Measurements from ENCODE around the gene PSMB4. TPM values are rescaled to one million over a fixed set of nuclear protein-coding genes. Genes with fewer than 3 reads are reported as not detected.
A peak's percentile ranks its signal among the peaks of the same experiment; 100 is the strongest.

The PSMB4 gene
- total and polyA plus RNA-seq, 2 donors (not counting 1 experiment from before 2014, with no cell fraction given) = 339 to 370 TPM

- H3K79me2 ChIP-seq (ENCODE audit: control insufficient read depth, insufficient read depth, low read length) = no peaks in the 10 kb centered on the region
- no peak overlapping the region for H3K4me2 ChIP-seq (ENCODE audit: extremely low read depth, insufficient read depth, low read length)
- DNase-seq (ENCODE audit: low read depth in 2 of 2) = peak; percentile 20 to 81
- H3K36me3 ChIP-seq (ENCODE audit: control insufficient read depth, insufficient read depth, low read length) = peaks cover 9% of the 10 kb centered on the region
- TF ChIP-seq EZH2 (IDR thresholded peaks at IDR 0.05; ENCODE audit: low read length, missing control alignments) = no peak
- TF ChIP-seq, protein P1, sequence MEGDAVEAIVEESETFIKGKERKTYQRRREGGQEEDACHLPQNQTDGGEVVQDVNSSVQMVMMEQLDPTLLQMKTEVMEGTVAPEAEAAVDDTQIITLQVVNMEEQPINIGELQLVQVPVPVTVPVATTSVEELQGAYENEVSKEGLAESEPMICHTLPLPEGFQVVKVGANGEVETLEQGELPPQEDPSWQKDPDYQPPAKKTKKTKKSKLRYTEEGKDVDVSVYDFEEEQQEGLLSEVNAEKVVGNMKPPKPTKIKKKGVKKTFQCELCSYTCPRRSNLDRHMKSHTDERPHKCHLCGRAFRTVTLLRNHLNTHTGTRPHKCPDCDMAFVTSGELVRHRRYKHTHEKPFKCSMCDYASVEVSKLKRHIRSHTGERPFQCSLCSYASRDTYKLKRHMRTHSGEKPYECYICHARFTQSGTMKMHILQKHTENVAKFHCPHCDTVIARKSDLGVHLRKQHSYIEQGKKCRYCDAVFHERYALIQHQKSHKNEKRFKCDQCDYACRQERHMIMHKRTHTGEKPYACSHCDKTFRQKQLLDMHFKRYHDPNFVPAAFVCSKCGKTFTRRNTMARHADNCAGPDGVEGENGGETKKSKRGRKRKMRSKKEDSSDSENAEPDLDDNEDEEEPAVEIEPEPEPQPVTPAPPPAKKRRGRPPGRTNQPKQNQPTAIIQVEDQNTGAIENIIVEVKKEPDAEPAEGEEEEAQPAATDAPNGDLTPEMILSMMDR (conservative IDR thresholded peaks at IDR 0.05 in 1 of 2, IDR thresholded peaks at IDR 0.05 in 1 of 2; ENCODE audit: low read depth in 1 of 2, low read length in 2 of 2) = no peak
- H3K27me3 ChIP-seq (ENCODE audit: control insufficient read depth, insufficient read depth, low read length) = no peaks in the 10 kb centered on the region
- no peak overlapping the region for H3K9ac ChIP-seq (ENCODE audit: insufficient read depth, low read length)
- H2AFZ ChIP-seq (ENCODE audit: low read length) = no peak overlapping the region
- peaks cover 3% of the 10 kb centered on the region for H3K4me1 ChIP-seq (ENCODE audit: control insufficient read depth, extremely low read depth, insufficient read depth, low read length)
- H3K27ac ChIP-seq (ENCODE audit: insufficient read depth, low read length) = peak overlapping the region; percentile 31
- no peak overlapping the region for H3K4me3 ChIP-seq (replicated peaks in 1 of 4; ENCODE audit: control extremely low read depth in 1 of 4, insufficient read depth in 1 of 4, low read depth in 3 of 4, low read length in 4 of 4)
- no peaks in the 10 kb centered on the region for H4K20me1 ChIP-seq (ENCODE audit: control insufficient read depth, extremely low read depth, insufficient read depth, low read length)
- no peaks in the 10 kb centered on the region for H3K9me3 ChIP-seq (ENCODE audit: control insufficient read depth, insufficient read depth, low read depth, low read length)
Measured at GRCh38 chr1:151416231-151416630, 16.9 kb downstream of the PSMB4 start.

GRCh38 chr1:151418081-151418480, 18.7 kb downstream of the PSMB4 start:
- no peak for TF ChIP-seq EZH2 (IDR thresholded peaks at IDR 0.05; ENCODE audit: low read length, missing control alignments)
- TF ChIP-seq, protein P1 (conservative IDR thresholded peaks at IDR 0.05 in 1 of 2, IDR thresholded peaks at IDR 0.05 in 1 of 2; ENCODE audit: low read depth in 1 of 2, low read length in 2 of 2) = no peak
- Histone ChIP-seq H3K36me3 (ENCODE audit: control insufficient read depth, insufficient read depth, low read length) (peaks cover 7% of the 10 kb centered on the region), H3K9me3 (ENCODE audit: control insufficient read depth, insufficient read depth, low read depth, low read length) (no peaks in the 10 kb centered on the region)

GRCh38 chr1:151419819-151420218, 20.4 kb downstream of the PSMB4 start:
- no peak for DNase-seq (ENCODE audit: low read depth in 2 of 2)
- Histone ChIP-seq H3K4me2 (ENCODE audit: extremely low read depth, insufficient read depth, low read length) (no peak overlapping the region), H3K4me3 (replicated peaks in 1 of 4; ENCODE audit: control extremely low read depth in 1 of 4, insufficient read depth in 1 of 4, low read depth in 3 of 4, low read length in 4 of 4) (no peak overlapping the region), H3K27me3 (ENCODE audit: control insufficient read depth, insufficient read depth, low read length) (no peaks in the 10 kb centered on the region), H3K9me3 (ENCODE audit: control insufficient read depth, insufficient read depth, low read depth, low read length) (no peaks in the 10 kb centered on the region), H2AFZ (ENCODE audit: low read length) (no peak overlapping the region), H4K20me1 (ENCODE audit: control insufficient read depth, extremely low read depth, insufficient read depth, low read length) (no peaks in the 10 kb centered on the region), H3K4me1 (ENCODE audit: control insufficient read depth, extremely low read depth, insufficient read depth, low read length) (peaks cover 3% of the 10 kb centered on the region), H3K9ac (ENCODE audit: insufficient read depth, low read length) (no peak overlapping the region), H3K36me3 (ENCODE audit: control insufficient read depth, insufficient read depth, low read length) (peaks cover 9% of the 10 kb centered on the region), H3K27ac (ENCODE audit: insufficient read depth, low read length) (no peak overlapping the region), H3K79me2 (ENCODE audit: control insufficient read depth, insufficient read depth, low read length) (no peaks in the 10 kb centered on the region)
- TF ChIP-seq, protein P1 (conservative IDR thresholded peaks at IDR 0.05 in 1 of 2, IDR thresholded peaks at IDR 0.05 in 1 of 2; ENCODE audit: low read depth in 1 of 2, low read length in 2 of 2) = no peak
- TF ChIP-seq EZH2 (IDR thresholded peaks at IDR 0.05; ENCODE audit: low read length, missing control alignments) = no peak

More at GRCh38 chr1:151418081-151418480, 18.7 kb downstream of the PSMB4 start:
- Histone ChIP-seq H3K27me3 (ENCODE audit: control insufficient read depth, insufficient read depth, low read length) (no peaks in the 10 kb centered on the region), H3K27ac (ENCODE audit: insufficient read depth, low read length) (no peak overlapping the region), H2AFZ (ENCODE audit: low read length) (no peak overlapping the region), H3K4me3 (replicated peaks in 1 of 4; ENCODE audit: control extremely low read depth in 1 of 4, insufficient read depth in 1 of 4, low read depth in 3 of 4, low read length in 4 of 4) (no peak overlapping the region), H3K4me2 (ENCODE audit: extremely low read depth, insufficient read depth, low read length) (no peak overlapping the region), H4K20me1 (ENCODE audit: control insufficient read depth, extremely low read depth, insufficient read depth, low read length) (no peaks in the 10 kb centered on the region), H3K4me1 (ENCODE audit: control insufficient read depth, extremely low read depth, insufficient read depth, low read length) (peaks cover 3% of the 10 kb centered on the region), H3K79me2 (ENCODE audit: control insufficient read depth, insufficient read depth, low read length) (no peaks in the 10 kb centered on the region), H3K9ac (ENCODE audit: insufficient read depth, low read length) (no peak overlapping the region)
- no peak for DNase-seq (ENCODE audit: low read depth in 2 of 2)

All from fibroblast of lung (primary cell).